GM23338 (cell line): ENCODE results near the gene MCEE. TPM values are rescaled to one million over a fixed set of nuclear protein-coding genes. Genes with fewer than 3 reads are reported as not detected.

Experiments
- ATAC-seq: fragments of 200-7000 bp; cut with Tn5 transposase; 3 replicates; pipeline ENCODE4 v1.9.1; 2020
- DNase-seq: peaks from one replicate; pipeline ENCODE4 v3.0.0-alpha.2; 2015; ENCODE audit warnings: low spot score
- H2AFZ ChIP-seq: fragments of 200-600 bp; sonication (generic); 2 replicates; pipeline ENCODE4 v1.8.0; 2016; ENCODE audit warnings: antibody characterized with exemption, mild to moderate bottlenecking, moderate library complexity
- H3F3A ChIP-seq: fragments of 200-600 bp; sonication (generic); replicated peaks from 2 replicates; pipeline ENCODE4 v1.8.0; 2017; ENCODE audit warnings: antibody characterized with exemption, mixed run types, low read depth
- H3K27ac ChIP-seq: fragments of 200-600 bp; sonication (generic); 2 replicates; pipeline ENCODE4 v1.6.1; 2016; ENCODE audit warnings: low read depth
- H3K27me3 ChIP-seq: fragments of 200-600 bp; sonication (generic); 2 replicates; pipeline ENCODE4 v1.8.0; 2016; ENCODE audit warnings: mild to moderate bottlenecking, mixed run types, moderate library complexity; ENCODE audit not compliant: insufficient read depth
- H3K36me3 ChIP-seq: fragments of 200-600 bp; sonication (generic); 2 replicates; pipeline ENCODE4 v1.8.0; 2016; ENCODE audit warnings: mild to moderate bottlenecking; ENCODE audit not compliant: insufficient read depth
- H3K4me1 ChIP-seq: fragments of 200-600 bp; sonication (generic); 2 replicates; pipeline ENCODE4 v1.8.0; 2016; ENCODE audit warnings: mild to moderate bottlenecking, moderate library complexity; ENCODE audit not compliant: insufficient read depth
- H3K4me2 ChIP-seq: fragments of 200-600 bp; sonication (generic); 2 replicates; pipeline ENCODE4 v1.7.1; 2017; ENCODE audit warnings: mixed run types
- H3K4me3 ChIP-seq: fragments of 200-600 bp; sonication (generic); 2 replicates; pipeline ENCODE4 v1.6.1; 2016; ENCODE audit warnings: mixed run types
- H3K79me2 ChIP-seq: fragments of 200-600 bp; sonication (generic); replicated peaks from 2 replicates; pipeline ENCODE4 v1.8.0; 2017; ENCODE audit warnings: mild to moderate bottlenecking; ENCODE audit not compliant: insufficient read depth
- H3K9me2 ChIP-seq: fragments of 200-600 bp; sonication (generic); 2 replicates; pipeline ENCODE4 v1.8.0; 2017; ENCODE audit not compliant: insufficient read depth
- H4K20me1 ChIP-seq: fragments of 200-600 bp; sonication (generic); replicated peaks from 2 replicates; pipeline ENCODE4 v1.8.0; 2017; ENCODE audit warnings: mild to moderate bottlenecking; ENCODE audit not compliant: insufficient read depth
- H3K27ac Mint-ChIP-seq: 2 replicates; pipeline ENCODE4 v1.8.0; 2020; ENCODE audit warnings: inconsistent platforms, mild to moderate bottlenecking, moderate library complexity, mixed read lengths
- H3K27me3 Mint-ChIP-seq: 3 replicates; pipeline ENCODE4 v1.8.0; 2022; ENCODE audit warnings: low read depth, mild to moderate bottlenecking, moderate library complexity, mixed read lengths, inconsistent platforms; ENCODE audit not compliant: insufficient read depth, poor library complexity
- H3K36me3 Mint-ChIP-seq: 3 replicates; pipeline ENCODE4 v1.8.0; 2021; ENCODE audit warnings: low read depth, mild to moderate bottlenecking, inconsistent platforms, moderate library complexity, mixed read lengths
- H3K4me1 Mint-ChIP-seq: 3 replicates; pipeline ENCODE4 v1.8.0; 2020; ENCODE audit warnings: mild to moderate bottlenecking, inconsistent platforms, mixed read lengths
- H3K4me3 Mint-ChIP-seq: 3 replicates; pipeline ENCODE4 v1.8.0; 2021; ENCODE audit warnings: moderate library complexity, mild to moderate bottlenecking, inconsistent platforms, mixed read lengths
- H3K9me3 Mint-ChIP-seq: 3 replicates; pipeline ENCODE4 v1.8.0; 2020; ENCODE audit warnings: moderate library complexity, mild to moderate bottlenecking, inconsistent platforms, mixed read lengths
- EZH2 ChIP-seq: fragments of 200-600 bp; sonication (generic); IDR thresholded peaks from one replicate; pipeline ENCODE4 v1.8.0; 2017; ENCODE audit warnings: antibody characterized with exemption, mild to moderate bottlenecking, low read depth; ENCODE audit not compliant: unreplicated experiment
- EZH2phosphoT487 ChIP-seq: fragments of 200-600 bp; sonication (generic); IDR thresholded peaks from one replicate; pipeline ENCODE4 v1.8.1; 2018; ENCODE audit warnings: antibody characterized with exemption; ENCODE audit not compliant: unreplicated experiment
- NANOG ChIP-seq: IDR thresholded peaks from 2 replicates; pipeline ENCODE4 v1.6.1; 2016; ENCODE audit warnings: antibody characterized with exemption, borderline replicate concordance
- POLR2AphosphoS5 ChIP-seq: IDR thresholded peaks from 2 replicates; pipeline ENCODE4 v1.6.1; 2016; ENCODE audit warnings: antibody characterized with exemption, low read depth
- ZNF114 ChIP-seq: fragments of 250-450 bp; sonication (Bioruptor Pico); IDR thresholded peaks from 2 replicates; pipeline ENCODE4 v1.5.0; 2020; ENCODE audit warnings: mild to moderate bottlenecking, moderate library complexity
- ZNF462 ChIP-seq: fragments of 250-450 bp; sonication (Bioruptor Pico); IDR thresholded peaks from 2 replicates; pipeline ENCODE4 v1.5.0; 2020; ENCODE audit warnings: mild to moderate bottlenecking, moderate library complexity
- polyA plus RNA-seq: library from polyadenylated mRNA; unstranded; fragments of >200 nt; fragmentation: Nextera tagmentation; extraction: Ambion mirVana; gene quantifications from 2 replicates; pipeline ENCODE4 v1.2.1, GENCODE V29; 2016
- total RNA-seq: library from RNA; depleted of rRNA; stranded (reverse); fragments of >200 nt; shearing (Covaris generic); gene quantifications from 2 replicates; pipeline ENCODE4 v1.2.3, GENCODE V29; 2014
- TF ChIP-seq, protein P1 (sequence below): IDR thresholded peaks from 2 replicates; pipeline ENCODE4 v1.6.1; 2016; ENCODE audit warnings: antibody characterized with exemption
- TF ChIP-seq, protein P2 (sequence below), 2 experiments: fragments of 200-600 bp in 1 of 2; sonication (generic) in 1 of 2; conservative IDR thresholded peaks; 2 replicates each; pipeline versions ENCODE4 v1.5.1 to v1.6.1; 2016 to 2017; ENCODE audit warnings: antibody characterized with exemption in 2 of 2, low read depth in 2 of 2, mild to moderate bottlenecking in 2 of 2, moderate library complexity in 1 of 2

The MCEE gene
- total and polyA plus RNA-seq, 2 experiments from 2014 or later = 8.4 to 26.2 TPM

DNA sequence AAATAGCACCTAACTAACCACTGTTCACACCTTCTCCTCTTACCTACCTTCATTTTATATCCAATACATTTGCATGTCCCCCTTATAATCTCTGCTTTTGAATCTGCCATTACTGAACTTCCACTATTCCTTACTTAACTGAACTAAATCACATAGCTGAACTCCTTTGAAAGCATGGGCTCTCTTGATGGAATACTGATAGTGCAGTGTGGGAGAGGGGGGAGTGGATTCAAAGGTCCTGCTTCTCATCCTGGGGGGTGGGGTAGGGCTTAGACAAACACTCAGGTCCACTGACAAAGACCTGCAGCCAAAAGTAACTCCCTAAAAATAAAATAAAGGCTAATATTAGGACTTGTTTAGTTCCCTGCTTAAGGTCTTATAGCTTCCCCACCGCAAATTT, 8.6 kb downstream of the MCEE start (continued):
- TF ChIP-seq ZNF462 (no peak), EZH2 (no peak), EZH2phosphoT487 (no peak)
- TF ChIP-seq, protein P1, sequence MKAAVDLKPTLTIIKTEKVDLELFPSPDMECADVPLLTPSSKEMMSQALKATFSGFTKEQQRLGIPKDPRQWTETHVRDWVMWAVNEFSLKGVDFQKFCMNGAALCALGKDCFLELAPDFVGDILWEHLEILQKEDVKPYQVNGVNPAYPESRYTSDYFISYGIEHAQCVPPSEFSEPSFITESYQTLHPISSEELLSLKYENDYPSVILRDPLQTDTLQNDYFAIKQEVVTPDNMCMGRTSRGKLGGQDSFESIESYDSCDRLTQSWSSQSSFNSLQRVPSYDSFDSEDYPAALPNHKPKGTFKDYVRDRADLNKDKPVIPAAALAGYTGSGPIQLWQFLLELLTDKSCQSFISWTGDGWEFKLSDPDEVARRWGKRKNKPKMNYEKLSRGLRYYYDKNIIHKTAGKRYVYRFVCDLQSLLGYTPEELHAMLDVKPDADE = no peak

- H3K27ac ChIP-seq = no peak overlapping the region
- peaks cover 6% of the 10 kb centered on the region; the same call in 1 of the 2 replicates for H4K20me1 ChIP-seq
- no peak overlapping the region for H3K4me3 ChIP-seq
- Mint-ChIP-seq H3K27me3 (peaks cover 5% of the 10 kb centered on the region), H3K9me3 (no peaks in the 10 kb centered on the region), H3K27ac (peak overlapping the region; percentile 35; the same call in 1 of the 2 replicates), H3K4me1 (no peaks in the 10 kb centered on the region), H3K4me3 (no peak overlapping the region), H3K36me3 (peaks cover 28% of the 10 kb centered on the region)
- H3K4me1 ChIP-seq = no peaks in the 10 kb centered on the region
- H3K36me3 ChIP-seq = peaks cover 20% of the 10 kb centered on the region
- H2AFZ ChIP-seq = no peak overlapping the region
- H3K79me2 ChIP-seq = no peaks in the 10 kb centered on the region
- H3K4me2 ChIP-seq = no peak overlapping the region
- ATAC-seq = no peak
- H3K27me3 ChIP-seq = no peaks in the 10 kb centered on the region
- no peaks in the 10 kb centered on the region for H3F3A ChIP-seq
- DNase-seq = no peak
- TF ChIP-seq ZNF114 (CRISPR knock-in tag) = no peak
- TF ChIP-seq, protein P2, sequence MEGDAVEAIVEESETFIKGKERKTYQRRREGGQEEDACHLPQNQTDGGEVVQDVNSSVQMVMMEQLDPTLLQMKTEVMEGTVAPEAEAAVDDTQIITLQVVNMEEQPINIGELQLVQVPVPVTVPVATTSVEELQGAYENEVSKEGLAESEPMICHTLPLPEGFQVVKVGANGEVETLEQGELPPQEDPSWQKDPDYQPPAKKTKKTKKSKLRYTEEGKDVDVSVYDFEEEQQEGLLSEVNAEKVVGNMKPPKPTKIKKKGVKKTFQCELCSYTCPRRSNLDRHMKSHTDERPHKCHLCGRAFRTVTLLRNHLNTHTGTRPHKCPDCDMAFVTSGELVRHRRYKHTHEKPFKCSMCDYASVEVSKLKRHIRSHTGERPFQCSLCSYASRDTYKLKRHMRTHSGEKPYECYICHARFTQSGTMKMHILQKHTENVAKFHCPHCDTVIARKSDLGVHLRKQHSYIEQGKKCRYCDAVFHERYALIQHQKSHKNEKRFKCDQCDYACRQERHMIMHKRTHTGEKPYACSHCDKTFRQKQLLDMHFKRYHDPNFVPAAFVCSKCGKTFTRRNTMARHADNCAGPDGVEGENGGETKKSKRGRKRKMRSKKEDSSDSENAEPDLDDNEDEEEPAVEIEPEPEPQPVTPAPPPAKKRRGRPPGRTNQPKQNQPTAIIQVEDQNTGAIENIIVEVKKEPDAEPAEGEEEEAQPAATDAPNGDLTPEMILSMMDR (conservative IDR thresholded peaks at IDR 0.05; ENCODE audit: low read depth in 2 of 2) = no peak
- TF ChIP-seq POLR2AphosphoS5 = no peak
- no peak for TF ChIP-seq NANOG
- no peak for TF ChIP-seq EZH2phosphoT487
- no peaks in the 10 kb centered on the region for H3K9me2 ChIP-seq
These were observed 9.8 kb downstream of the MCEE start for GRCh38 chr2:71120195-71120594.
